Measurements from ENCODE around the gene TMA7.

TMA7 gene

GRCh38 chr3:48466386-48467109 lies 26.5 kb downstream of the TMA7 start:
- H3K4me3 ChIP-seq (ENCODE audit: low read depth, low read length), result peak overlapping the region; percentile 93

GRCh38 chr3:48467110-48467454 lies 27.0 kb downstream of the TMA7 start:
- peak overlapping the region; percentile 93 for H3K4me3 ChIP-seq (ENCODE audit: low read depth, low read length)
- no peak for TF ChIP-seq CTCF (IDR thresholded peaks at IDR 0.05; ENCODE audit: borderline replicate concordance, insufficient read depth, low read depth, low read length)

More at GRCh38 chr3:48466386-48467109, 26.5 kb downstream of the TMA7 start:
- no peak for TF ChIP-seq CTCF (IDR thresholded peaks at IDR 0.05; ENCODE audit: borderline replicate concordance, insufficient read depth, low read depth, low read length)

GRCh38 chr3:48467473-48468267 lies 27.6 kb downstream of the TMA7 start:
- H3K4me3 ChIP-seq (ENCODE audit: low read depth, low read length), result peak overlapping the region; percentile 93
- TF ChIP-seq CTCF (IDR thresholded peaks at IDR 0.05; ENCODE audit: borderline replicate concordance, insufficient read depth, low read depth, low read length), result no peak

- no peak overlapping the region for H3K4me3 ChIP-seq (ENCODE audit: low read depth, low read length)
- TF ChIP-seq CTCF (IDR thresholded peaks at IDR 0.05; ENCODE audit: borderline replicate concordance, insufficient read depth, low read depth, low read length), result no peak
Measured at GRCh38 chr3:48468329-48468731, 28.3 kb downstream of the TMA7 start.

- no peak overlapping the region for H3K4me3 ChIP-seq (ENCODE audit: low read depth, low read length)
- no peak for TF ChIP-seq CTCF (IDR thresholded peaks at IDR 0.05; ENCODE audit: borderline replicate concordance, insufficient read depth, low read depth, low read length)
Measured at GRCh38 chr3:48469046-48469915, 29.2 kb downstream of the TMA7 start.

GRCh38 chr3:48470286-48470685 lies 30.2 kb downstream of the TMA7 start:
- H3K4me3 ChIP-seq (ENCODE audit: low read depth, low read length), result no peak overlapping the region
- TF ChIP-seq CTCF (IDR thresholded peaks at IDR 0.05; ENCODE audit: borderline replicate concordance, insufficient read depth, low read depth, low read length), result no peak

All from GM12875 (cell line).